Measurements from ENCODE around the gene MACROD2.

Gene MACROD2

GRCh38 chr20:14751191-14751590 lies 755.9 kb downstream of the MACROD2 start:
- H3K4me3 ChIP-seq (ENCODE audit: low read depth, low read length): no peak overlapping the region
- TF ChIP-seq CTCF (IDR thresholded peaks at IDR 0.05; ENCODE audit: borderline replicate concordance, insufficient read depth, low read depth, low read length): no peak

- no peak overlapping the region for H3K4me3 ChIP-seq (ENCODE audit: low read depth, low read length)
- no peak for TF ChIP-seq CTCF (IDR thresholded peaks at IDR 0.05; ENCODE audit: borderline replicate concordance, insufficient read depth, low read depth, low read length)
These were observed 762.4 kb downstream of the MACROD2 start for GRCh38 chr20:14757728-14758127.

GRCh38 chr20:14758356-14758755 lies 763.0 kb downstream of the MACROD2 start:
- TF ChIP-seq CTCF (IDR thresholded peaks at IDR 0.05; ENCODE audit: borderline replicate concordance, insufficient read depth, low read depth, low read length): no peak
- H3K4me3 ChIP-seq (ENCODE audit: low read depth, low read length): no peak overlapping the region

- TF ChIP-seq CTCF (IDR thresholded peaks at IDR 0.05; ENCODE audit: borderline replicate concordance, insufficient read depth, low read depth, low read length): no peak
- no peak overlapping the region for H3K4me3 ChIP-seq (ENCODE audit: low read depth, low read length)
These were observed 764.7 kb downstream of the MACROD2 start for GRCh38 chr20:14759979-14760378.

GRCh38 chr20:14761903-14762302 lies 766.6 kb downstream of the MACROD2 start:
- TF ChIP-seq CTCF (IDR thresholded peaks at IDR 0.05; ENCODE audit: borderline replicate concordance, insufficient read depth, low read depth, low read length): no peak
- H3K4me3 ChIP-seq (ENCODE audit: low read depth, low read length): no peak overlapping the region

- no peak overlapping the region for H3K4me3 ChIP-seq (ENCODE audit: low read depth, low read length)
These were observed 769.4 kb downstream of the MACROD2 start for GRCh38 chr20:14764511-14765369.

More at GRCh38 chr20:14764511-14765369, 769.4 kb downstream of the MACROD2 start:
- no peak for TF ChIP-seq CTCF (IDR thresholded peaks at IDR 0.05; ENCODE audit: borderline replicate concordance, insufficient read depth, low read depth, low read length)

Data from GM12875 (cell line).